Middle frontal gyrus (tissue), 1 donor: ENCODE results near the gene ZBTB5.
"Not testable (repeated sequence)": the region's sequence is repeated elsewhere in the genome, so short reads cannot be mapped to it uniquely, and the experiment has no call there.

Experiments used
- DNase-seq: peaks from one replicate; pipeline ENCODE4 v3.0.0-alpha.2; 2015; ENCODE audit warnings: low spot score; ENCODE audit errors: extremely low spot score

The ZBTB5 gene

GRCh38 chr9:37486616-37487548, 21.6 kb upstream of the ZBTB5 start:
- DNase-seq = no peak

DNA sequence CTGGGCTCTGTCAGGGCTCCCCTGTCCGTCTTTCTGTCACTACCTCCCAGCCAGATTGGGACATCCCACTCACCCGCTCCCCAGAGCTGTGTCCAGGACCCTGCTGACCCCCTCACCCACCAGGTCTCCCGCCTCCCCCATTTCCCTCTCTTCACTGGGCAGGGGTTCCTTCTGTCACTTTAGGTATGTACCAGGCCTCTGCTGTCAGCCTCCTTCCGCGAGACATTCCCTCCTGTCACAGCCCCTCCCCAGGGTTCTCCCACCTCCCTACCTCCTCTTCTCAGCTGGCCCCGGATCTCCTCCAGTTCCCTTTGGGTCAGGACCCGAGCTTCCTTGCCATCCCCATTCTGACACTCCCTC, 21.0 kb upstream of the ZBTB5 start:
- no peak for DNase-seq

DNA sequence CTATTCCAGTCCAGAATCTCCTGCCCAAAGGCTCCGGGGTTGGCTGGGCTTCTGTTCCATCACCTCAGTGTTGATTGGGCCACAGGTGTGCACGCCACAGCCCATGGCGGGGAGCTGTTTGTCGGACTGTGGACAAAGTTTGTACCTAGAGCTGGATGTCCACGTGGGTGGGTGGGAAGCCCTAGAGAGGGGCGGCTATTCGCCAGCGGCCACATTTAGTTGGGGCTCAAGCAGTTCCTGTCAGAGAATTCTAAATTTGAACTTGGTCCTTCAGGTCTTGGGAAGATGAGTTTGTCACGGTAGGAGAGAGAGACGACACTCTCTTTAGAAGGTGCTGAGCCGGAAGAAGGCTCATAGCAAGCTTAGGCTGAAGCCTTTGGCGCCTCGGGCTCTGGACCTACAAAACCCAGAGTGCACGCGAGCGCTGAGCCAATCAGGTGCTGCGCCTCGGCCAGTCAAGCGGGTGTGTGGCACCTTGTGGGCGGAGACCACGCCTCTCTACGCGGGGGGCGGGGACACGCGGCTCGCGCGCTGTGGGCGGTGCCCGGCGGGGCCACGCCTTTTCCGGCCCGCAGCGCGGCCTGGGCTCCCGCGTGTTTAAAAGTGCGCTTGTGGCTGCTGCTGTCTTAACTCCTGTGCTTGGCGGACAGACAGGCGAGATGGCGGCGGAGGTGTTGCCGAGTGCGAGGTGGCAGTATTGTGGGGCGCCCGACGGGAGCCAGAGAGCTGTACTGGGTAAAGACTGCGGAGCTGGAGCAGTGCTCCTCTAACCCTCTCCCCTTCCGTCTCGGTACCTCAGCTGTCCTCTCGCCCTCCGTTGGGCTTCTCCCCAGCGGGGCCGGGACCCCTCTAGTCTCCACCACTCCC, 20.4 kb upstream of the ZBTB5 start, which contains the start of gene POLR1E:
Gene POLR1E (plus strand): TSS at position 560 of the 867 bp plus-strand sequence. CDS start 100 bp downstream, at position 660.
- DNase-seq = peak; percentile 82

DNA sequence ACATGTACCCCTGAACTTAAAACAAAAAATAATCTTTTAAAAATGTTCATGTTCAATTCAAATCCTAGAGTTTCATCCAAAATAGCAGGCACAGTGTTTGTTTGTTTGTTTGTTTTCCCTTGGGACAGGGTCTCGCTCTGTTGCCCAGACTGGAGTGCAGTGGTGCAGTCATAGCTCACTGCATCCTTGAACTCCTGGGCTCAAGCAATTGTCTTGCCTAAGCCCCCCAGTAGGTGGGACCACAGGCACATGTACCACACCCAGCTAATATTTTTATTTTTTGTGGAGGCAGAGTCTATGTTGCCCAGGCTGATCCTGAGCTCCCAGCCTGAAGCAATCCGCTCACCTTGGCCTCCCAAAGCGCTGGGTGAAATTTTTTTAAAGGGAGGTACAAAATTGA, 15.5 kb upstream of the ZBTB5 start:
- no peak for DNase-seq

DNA sequence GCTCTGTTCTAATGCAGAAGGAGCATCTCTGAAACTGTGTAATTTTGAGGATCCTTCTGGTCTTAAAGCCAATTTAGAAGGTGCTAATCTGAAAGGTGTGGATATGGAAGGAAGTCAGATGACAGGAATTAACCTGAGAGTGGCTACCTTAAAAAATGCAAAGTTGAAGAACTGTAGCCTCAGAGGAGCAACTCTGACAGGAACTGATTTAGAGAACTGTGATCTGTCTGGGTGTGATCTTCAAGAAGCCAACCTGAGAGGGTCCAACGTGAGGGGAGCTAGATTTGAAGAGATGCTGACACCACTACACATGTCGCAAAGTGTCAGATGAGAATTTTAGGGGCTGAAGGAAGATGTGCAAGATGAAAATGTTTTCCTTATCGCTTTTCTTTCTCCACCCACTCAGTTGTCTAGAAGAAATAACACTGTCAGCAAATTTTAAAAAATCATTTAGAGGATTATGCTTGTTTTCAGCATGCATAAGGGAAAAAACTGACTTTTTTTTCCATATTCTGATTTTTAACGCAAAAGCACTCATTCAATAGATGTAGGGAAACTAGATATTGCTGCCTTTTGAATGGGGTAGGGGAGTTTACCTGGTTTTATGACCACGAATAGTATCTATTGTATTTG, 12.9 kb upstream of the ZBTB5 start:
- DNase-seq = not testable (repeated sequence)

DNA sequence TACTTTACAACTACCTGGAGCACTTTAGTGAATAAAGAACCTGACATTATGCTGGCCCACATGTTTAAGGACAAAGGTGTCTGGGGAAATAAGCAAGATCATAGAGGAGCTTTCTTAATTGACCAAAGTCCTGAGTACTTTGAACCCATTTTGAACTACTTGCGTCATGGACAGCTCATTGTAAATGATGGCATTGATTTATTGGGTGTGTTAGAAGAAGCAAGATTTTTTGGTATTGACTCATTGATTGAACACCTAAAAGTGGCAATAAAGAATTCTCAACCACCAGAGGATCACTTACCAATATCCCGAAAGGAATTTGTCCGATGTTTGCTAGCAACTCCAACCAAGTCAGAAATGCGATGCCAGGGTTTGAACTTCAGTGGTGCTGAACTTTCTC, 12.2 kb upstream of the ZBTB5 start:
- not testable (repeated sequence) for DNase-seq

- DNase-seq = no peak
Measured at GRCh38 chr9:37476930-37477329, 11.7 kb upstream of the ZBTB5 start.

GRCh38 chr9:37474438-37474837, 9.2 kb upstream of the ZBTB5 start:
- DNase-seq = no peak

DNA sequence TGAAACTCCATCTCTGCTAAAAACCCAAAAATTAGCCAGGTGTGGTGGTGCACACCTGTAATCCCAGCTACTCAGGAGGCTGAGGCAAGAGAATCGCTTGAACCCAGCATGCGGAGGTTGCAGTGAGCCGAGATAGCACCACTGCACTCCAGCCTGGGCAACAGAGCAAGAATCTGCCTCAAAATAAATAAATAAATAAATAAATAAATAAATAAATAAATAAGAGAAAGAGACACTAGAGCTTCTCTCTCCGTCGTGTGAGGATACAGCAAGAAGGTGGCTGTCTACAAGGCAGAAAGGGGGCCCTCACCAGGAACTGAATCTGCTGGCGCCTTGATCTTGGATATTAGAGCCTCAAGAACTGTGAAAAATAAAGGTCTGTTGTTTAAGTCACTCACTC, 8.7 kb upstream of the ZBTB5 start:
- DNase-seq = not testable (repeated sequence)

DNA sequence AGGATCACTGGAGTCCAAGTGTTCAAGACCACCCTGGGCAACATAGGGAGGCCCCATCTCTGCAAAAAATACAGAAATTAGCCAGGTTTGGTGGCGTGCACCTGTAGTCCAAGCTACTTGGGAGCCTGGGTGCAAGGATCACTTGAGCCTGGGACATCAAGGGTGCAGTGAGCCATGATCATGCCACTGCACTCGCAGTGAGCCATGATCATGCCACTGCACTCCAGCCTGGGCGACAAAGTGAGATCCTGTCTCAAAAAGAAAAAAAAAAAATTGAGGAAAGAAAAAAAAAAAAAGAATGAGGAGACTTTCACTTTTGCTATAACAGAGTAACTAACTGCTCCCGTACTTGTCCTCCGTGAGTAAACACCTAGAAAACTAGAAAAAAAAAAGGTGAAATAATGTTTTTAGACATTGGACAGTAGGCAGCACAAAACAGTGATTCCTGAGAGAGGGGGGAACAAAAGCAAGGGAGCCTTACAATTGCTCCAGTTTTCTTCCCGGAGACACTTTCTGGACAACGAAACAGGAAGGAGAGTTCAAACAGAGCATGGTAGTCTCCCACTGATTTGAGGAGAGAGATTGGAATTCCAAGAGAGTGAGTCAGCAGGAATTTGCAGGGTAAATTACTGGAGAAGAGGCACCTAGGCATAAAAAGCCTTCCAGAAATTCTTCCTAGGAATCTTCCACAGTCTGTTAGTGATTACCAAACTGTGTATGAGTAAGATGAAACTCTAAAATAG, 6.9 kb upstream of the ZBTB5 start:
- peak; percentile 33 for DNase-seq

DNA sequence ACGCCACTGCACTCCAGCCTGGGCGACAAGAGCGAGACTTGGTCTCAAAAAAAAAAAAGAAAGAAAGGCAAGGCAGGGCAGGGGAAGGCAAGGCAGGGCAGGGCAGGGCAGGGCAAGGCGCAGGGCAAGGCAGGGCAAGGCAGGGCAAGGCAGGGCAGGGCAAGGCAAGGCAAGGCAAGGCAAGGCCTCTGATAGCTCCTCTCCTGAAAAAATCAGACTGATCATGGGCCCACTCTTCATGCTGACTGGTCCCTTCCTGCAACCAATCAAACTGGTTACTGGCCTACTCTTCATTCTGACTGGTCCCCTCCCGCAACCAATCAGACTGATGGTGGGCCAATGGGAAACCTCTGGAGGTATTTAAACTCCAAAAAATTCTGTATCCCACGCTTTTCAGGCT, 3.4 kb upstream of the ZBTB5 start:
- no peak for DNase-seq

- DNase-seq = not testable (repeated sequence)
Measured at GRCh38 chr9:37467530-37467929, 2.3 kb upstream of the ZBTB5 start.

- DNase-seq = no peak
Measured at GRCh38 chr9:37466037-37466709, 923 bp upstream of the ZBTB5 start.

DNA sequence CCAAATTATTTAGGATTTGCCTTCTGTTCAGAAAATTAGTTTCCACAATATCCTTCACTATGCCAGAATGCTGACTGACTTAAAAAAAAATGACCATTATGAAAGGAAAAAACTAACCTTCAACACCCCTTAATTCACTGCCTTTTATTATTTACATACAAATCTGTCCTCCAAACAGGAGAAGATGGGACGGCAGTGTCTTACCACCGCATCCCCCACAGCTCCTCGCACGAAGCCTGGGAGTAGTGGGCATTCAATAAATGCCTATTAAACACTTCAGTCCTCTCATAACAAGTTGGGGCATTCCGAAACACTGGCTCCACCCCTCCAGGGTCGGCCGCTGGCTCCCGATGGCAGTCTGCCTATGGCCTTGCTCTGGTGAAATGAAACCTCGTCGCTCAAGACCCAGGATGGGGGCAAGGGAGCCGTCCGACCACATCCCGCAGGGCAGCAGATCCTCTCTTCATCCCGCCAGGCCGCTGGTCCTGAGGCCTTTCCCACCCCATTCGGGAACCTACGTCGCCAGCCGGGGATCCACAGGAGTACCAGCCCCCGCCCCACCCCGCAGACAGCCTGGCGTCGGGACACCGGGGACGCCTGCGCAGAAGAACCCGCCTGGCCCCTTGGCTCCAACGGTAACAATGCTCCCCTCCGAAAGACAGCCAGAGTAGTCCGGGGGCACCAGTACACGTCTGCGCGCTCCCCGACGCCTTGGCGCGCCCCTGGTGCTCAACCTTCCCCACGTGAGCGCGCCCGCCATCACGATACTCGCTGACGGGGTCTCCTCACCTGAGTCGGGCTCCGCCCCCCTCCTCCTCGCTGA, 613 bp downstream of the ZBTB5 start:
- DNase-seq = no peak

GRCh38 chr9:37464006-37464405, 1.2 kb downstream of the ZBTB5 start:
- no peak for DNase-seq

DNA sequence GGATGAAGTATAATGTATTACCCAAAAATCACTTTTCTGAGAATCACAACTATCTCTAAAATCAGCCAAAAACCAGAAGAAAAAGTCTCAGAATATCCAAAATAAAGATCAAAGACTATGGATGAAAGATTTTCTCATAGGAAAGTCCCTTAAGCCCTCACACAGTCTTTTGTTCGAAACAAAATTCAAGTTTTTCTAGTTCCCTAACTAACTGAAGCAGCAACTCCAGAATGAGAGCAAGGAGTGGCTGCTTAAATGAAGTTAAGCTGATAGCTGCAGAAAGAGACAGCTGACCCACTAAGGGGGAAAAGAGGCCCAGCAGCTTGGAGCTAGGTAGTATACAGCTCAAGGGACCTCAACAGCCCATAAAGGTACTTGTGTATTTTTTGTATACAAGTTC, 8.4 kb downstream of the ZBTB5 start:
- DNase-seq = no peak

- DNase-seq = no peak
Measured at GRCh38 chr9:37455884-37456647, 9.2 kb downstream of the ZBTB5 start.

- DNase-seq = no peak
Measured at GRCh38 chr9:37454238-37454637, 11.0 kb downstream of the ZBTB5 start.

DNA sequence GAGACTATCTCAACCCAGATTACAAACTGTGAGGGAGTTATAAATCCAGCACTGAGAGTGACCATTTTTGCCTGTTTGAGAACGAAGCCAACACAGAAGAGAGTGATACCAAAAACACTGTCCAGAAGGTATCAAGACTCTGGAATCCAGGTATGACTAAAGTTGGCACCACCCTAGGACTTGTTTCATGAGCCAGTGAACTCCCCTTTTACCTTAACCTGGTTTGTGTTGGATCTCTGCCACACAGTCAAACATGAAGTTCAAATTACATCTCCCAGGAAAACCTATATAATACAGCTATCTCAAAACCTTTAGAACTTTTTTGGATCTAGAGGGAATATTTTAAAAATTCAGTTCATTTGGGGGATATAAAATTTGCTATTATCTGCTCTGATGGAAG, 11.4 kb downstream of the ZBTB5 start:
- DNase-seq = no peak
